KBM-7 (cell line): ENCODE measurements around the gene TUBGCP3.
A peak's percentile ranks its signal among the peaks of the same experiment; 100 is the strongest.

Source experiments
- DNase-seq: peaks from one replicate; pipeline ENCODE4 v3.0.0-alpha.2; 2015
- in situ Hi-C: fragments of 300-500 bp; cut with MboI; formaldehyde crosslinking; loops from 2 replicates; pipeline ENCODE4 v1.14.3; 2020; ENCODE audit warnings: low sequenced_read_pairs, low pct_unique_long_range_greater_than_20kb, mixed read lengths

The TUBGCP3 gene

DNA sequence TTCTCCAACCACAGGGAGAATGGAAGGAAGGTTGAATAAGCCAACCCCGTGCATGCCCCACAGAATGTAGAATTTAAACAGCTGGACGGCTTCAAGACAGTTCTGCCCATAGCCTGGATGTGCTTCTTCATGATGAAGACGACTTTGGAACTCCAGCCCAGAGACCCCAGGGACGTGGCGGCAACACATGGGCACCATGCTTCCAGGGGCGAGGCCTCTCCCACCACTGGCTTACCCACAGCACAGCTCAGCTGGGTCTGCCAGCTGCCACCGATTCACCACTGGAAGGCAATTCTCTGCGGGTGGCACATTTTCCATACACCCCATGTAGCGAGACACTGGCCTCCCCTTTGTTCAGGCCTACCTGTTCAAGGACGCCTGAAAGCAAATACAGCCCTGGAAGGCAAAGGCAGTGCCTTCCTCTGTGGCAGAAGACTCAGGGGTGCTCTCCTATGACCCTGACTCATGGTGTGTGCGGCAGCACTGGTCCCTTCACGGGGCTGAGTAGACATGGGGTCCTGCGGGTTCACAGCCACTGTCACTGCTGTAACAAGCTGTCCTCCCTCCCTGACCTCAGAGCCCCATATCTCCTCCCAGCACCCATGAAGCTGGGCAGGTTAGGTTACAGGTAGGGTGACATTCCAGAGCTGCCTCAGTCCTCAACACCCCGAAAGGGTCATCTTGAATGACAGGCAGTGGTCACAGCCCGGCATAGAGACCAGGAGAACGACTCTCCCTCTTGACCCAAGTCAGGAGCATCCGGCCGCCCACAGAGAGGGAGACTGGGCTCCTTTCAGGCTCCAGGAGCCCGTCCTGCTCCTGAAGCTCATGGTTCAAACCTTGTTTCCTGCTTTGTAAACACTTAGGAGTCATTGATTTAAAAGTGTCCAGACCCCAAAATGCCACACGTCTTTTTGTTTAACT lies 139.1 kb downstream of the TUBGCP3 start:
- no peak for DNase-seq
- in situ Hi-C loops: no loop called here

DNA sequence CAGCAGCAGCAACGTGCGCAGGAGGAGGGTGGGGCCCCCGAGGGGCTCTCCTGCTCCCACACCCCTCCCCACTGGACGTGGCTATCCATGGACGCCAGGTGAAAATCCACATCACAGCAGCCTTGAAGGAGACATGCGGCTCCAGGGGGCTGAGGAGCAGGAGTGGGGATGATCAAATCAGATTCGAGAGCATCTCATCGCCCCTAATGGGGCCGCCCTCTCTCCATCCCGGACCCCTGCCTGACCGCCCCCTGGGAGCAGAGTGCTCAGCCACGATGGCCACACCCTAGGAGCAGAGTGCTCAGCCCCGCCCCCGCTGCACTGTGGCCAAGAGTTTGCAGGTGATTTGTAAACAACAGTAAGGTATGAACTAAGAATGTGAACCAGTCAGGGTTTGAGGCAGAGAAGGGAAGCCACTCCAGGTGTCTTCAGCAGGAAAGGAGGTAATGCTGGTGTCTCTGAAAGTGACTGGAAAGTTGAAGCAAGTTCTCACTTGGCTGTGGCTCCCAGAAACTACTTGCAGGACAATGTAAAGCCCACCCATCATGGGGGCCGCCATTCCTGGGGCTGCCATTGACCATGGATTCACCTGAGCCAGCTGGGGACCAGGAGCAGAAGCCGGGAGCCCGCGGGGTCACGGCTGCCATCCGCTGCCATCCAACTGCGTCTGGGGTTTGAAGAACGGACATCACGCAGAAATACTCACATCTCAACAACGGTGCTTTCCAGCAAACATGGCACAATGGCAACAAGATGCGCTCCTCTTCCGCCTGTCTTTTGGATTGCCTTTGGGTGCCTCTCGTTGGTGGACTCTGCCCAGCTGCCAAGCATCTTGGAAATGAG lies 140.0 kb downstream of the TUBGCP3 start:
- in situ Hi-C loops: no loop called here
- no peak for DNase-seq

DNA sequence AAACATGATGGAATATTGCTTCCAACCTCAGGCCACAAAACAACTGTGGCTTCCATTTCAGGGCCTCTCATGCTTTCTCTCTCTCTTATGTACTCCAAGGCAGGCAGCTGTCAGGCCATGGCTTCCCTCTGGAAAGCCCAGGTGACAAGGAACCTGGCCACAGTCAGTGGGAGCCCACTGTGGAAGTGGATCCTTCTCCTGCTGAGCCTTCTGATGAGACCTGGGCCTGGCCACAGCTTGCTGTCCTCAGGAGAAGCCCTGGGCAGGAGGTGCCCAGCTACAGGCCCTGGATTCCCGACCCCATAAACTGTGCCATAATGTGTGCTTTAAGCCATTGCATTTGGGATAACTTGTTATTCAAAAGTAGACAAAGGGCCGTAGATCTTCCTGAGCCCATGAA lies 140.6 kb downstream of the TUBGCP3 start:
- in situ Hi-C loops: no loop called here
- DNase-seq: no peak

DNA sequence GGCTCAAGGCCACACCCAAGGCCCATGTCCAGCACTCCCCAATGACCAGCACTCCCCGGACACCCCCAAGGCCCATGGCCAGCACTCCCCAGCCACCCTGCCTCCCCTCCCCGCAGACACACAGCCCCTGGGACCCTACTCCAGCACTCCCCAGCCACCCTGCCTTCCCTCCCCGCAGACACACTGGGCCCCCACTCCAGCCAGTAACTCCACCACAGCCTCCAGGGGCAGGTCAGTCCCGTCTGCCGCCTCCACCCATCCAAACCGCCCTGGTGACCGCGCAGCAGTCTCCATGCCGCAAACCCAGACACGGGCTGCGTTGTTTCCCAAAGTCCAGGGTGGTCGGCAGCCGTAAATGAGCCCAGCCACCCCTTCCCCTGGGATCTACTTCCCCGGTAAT lies 141.1 kb downstream of the TUBGCP3 start:
- DNase-seq: no peak
- in situ Hi-C loops: no loop called here

DNA sequence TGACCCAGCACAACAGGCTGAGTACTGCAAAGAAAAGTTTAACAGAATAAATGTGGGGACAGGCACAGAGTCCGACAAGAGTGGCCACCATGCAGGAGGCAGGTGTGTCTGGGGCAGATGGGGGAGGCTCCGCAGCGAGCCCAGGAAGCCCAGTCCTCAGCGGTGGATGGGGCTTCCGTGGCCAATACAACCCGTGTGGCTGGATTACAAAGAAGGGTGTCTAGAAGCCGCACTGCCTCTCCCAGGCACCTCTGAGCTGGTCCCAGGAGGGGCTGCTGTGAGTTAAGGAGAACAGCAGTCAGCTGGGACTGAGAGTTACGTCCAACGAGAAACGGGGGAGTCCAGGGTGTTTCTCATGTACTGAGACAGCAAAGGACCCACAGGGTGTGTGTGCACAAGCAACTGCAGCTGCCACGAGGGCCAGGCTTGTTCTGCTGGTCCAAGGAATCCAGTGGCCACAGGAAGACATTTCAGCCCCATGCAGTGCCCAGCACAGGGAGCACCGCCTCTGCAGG lies 141.5 kb downstream of the TUBGCP3 start:
- in situ Hi-C loops: no loop called here
- DNase-seq: no peak

DNA sequence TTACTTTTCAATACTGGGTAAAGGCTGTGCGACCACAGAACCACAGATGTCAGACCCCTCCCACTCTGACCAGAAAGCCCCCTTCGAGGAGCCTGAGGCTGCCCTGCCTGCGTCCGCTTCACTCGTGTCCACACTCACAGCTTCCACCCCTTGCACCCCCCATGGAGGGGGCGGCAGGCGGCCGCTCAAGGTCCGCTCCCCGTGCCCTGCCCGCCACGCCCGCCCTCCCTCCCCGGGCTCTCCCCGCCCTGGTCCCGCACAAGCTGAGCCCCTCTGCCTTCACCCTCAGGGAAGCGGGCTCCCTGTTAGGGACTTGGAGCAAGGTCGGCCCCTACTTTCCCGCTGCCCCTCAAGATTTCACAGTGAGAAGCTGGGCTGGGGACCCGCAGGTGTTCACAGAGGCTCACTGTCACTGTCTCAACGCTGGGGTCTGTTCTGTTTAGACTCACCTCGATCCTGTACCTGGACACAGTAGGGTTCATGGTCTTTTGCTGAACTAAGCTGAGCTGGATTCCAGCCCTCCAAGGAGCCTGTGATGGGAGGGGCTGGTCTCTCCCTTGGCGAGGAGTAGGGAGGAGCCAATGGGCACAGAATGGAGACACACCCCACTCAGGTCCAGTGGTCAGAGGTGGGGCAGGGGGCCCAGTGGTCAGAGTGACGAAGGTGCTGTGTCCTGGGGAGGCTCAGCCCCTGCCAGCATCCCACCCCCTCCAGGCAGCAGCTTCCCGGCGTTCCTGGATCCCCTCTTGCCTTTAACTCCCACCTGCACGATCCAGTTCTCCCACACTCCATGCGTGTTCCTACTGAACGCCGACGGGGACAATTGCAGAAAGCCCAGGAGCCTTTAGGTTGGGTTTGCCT lies 142.3 kb downstream of the TUBGCP3 start:
- no peak for DNase-seq
- in situ Hi-C loops: no loop called here

DNA sequence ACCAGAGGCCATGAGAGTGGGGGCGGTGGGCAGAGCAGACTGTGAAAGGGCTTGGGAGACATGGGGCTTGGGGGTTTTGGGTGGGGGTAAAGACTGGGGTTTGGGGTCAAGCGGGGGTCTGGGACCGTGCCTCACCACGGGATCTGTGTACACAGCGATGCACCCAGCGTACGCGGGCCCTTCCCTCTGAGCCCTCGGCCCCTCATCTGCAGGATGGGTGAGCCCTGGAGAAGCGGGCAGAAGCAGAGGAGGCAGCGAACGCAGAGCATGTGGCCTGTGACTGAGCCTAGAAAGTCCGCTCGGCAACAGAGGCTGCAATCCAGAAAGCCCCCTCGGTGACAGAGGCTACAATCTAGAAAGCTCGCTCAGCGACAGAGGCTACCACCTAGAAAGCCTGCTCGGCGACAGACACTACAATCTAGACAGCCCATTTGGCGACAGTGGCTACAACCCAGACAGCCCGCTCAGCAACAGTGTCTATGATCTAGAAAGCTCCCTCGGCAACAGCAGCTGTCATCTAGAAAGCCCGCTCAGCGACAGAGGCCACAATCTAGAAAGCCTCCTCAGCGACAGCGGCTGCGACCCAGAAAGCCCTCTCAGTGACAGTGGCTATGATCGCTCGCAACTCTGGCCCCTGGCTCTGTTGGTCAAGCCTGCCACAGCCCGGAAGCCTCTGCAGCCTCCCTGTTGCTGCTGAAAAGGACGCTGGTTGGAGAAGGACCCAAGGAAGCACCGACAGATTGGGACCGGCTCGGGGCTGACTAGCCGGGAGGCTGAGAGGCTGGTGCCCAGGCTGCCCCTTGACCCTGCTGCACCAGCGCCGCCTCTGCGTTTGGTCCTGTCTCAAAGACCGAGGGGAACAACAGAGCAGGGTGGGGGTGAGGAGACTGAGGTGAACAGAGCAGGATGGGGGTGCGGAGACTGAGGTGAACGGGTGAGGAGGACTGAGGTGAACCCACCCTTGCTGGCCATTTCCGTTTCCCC lies 143.2 kb downstream of the TUBGCP3 start:
- DNase-seq: no peak
- in situ Hi-C loops: no loop called here

DNA sequence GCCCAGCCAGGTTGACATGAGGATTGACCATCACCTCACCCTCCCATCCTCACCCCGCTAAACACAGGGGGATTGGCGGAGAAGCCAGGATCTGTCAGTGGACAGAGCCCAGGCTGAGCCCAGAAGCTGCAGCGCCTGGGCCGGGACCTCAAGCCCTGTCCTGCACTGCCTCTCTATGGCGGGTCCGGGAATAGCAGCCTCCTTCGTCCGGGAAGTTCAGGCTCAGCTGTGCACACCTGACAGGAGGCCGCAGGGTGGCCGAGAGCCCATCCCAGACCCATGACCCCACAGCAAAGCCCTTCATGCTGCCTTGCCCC lies 144.0 kb downstream of the TUBGCP3 start:
- peak; percentile 65 for DNase-seq
- in situ Hi-C loops: no loop called here

DNA sequence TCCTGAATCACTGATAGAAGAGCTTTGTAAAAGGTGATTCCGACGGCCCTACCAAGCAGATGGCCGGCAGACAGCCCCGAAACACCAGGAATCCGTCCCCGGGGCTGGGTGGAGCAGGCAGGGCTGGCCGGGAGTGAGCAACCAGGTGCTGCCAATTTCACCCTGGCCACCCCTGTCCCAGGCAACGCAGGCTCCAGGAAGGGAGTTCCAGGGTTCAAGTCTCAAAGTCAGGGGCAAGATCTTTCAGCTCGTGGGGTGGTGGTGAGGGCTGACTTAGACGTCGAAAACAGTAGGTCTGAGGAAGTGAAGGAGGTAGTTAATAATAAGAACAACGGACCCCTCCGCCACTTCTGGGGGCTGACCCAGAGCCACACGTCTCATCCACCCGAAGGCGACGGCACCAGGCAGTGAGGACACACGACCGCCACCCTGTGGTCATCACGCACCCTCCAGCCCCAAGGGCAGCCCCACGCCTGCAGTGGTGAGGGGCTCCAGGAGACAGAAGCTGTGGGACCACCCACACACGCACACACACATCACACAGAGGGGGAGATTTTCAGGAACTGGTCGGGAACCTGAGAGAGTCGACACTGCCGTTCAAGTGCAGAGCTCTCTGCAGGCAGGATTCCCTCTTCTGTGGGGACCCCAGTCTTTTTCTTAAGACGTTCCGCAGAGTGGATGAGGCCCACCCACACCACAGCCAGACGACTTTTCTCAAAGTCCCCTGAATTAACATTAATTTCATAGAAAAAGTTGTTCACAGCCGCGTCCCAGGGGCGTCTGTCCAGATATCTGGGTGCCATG lies 144.6 kb downstream of the TUBGCP3 start:
- DNase-seq: peak; percentile 18
- in situ Hi-C loops: no loop called here

DNA sequence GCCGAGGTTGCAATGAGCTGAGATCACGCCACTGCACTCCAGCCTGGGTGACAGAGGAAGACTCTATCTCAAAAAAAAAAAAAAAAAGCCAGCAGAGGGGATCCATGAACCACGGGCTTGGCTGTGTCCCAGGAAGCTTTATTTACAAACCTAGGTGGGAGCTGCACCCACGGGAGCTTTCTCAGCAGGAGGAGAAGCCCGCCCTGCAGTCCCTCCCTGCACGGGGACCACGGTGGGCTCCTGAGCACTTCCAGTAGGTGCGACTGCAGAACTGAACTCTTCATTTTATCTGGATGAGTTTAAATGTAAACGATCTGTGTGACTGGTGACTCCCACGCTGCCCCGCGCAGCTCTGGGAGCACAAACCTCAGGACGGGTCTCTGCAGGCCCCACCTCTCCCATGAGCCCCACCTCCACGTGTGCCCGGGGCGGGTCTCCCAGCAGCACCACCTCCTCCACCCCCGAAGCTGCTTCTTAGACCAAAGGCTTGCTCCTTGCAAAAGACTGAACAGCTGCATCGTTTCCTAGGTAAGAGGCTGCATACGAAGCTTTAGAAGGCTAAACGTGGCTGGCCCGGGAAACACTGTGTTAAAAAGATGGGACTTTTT lies 145.4 kb downstream of the TUBGCP3 start:
- in situ Hi-C loops: no loop called here
- peak; percentile 9 for DNase-seq

DNA sequence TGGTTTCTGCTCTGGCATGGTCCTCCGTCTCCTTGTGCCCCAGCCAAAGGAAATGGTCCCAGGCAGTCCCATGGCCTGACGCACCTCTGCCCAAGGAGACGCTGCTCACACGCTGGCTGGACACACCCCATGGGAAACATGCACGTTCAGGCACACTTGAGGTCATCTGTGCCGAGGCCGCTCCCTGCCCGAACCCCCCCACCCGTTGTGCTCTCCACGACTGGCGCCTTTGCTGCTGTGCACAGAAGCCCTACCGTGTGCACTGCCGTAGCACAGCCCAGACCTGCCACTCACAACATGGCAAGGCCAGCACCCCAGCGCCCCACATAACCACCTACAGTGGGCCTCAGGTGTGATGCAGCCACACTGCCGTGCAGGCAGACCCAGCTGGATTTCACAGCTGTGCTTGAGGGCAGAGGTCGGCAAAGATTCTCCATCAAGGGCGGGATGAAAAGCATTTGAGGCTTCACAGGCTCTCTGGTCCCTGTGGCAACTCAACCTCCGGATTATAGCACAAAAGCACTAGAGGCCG lies 146.1 kb downstream of the TUBGCP3 start:
- no peak for DNase-seq
- in situ Hi-C loops: no loop called here

DNA sequence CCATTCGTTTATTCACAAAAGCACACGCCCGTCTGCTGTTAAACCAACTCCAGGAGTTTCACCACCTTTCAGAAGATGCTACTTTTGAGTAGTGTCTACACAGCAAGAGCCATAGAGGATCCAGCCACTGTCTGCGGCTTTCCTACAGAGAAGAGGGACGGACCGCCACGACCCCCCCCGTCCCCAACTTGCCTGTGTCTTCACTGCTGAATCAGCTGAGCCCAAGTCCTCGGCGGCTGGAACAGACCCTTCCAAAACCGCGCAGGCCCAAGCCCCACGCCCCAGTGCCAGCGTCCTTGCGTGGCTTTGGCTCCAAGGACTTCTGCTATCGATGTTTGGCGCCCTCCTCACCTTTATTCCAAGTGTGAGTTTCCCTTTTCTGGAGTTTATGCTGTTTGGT lies 146.7 kb downstream of the TUBGCP3 start:
- DNase-seq: no peak
- in situ Hi-C loops: no loop called here

DNA sequence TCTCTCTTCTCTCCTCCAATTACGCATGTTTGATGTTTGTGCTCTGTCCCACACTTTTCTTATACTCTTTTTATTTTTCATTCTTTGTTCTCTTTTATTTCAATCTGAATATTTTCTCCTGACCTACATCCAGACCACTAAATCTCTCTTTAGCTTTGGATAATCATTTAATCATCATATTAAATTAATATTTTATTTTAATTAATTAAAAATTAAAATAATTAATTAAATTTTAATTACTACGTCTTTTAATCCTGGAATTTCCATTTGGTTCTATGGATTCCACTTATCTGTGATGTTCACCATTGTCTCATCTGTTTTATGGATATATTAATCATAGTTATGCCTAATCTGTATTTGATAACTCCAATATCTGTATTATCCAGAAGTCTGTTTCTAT lies 149.4 kb downstream of the TUBGCP3 start:
- in situ Hi-C loops: no loop called here
- DNase-seq: no peak

DNA sequence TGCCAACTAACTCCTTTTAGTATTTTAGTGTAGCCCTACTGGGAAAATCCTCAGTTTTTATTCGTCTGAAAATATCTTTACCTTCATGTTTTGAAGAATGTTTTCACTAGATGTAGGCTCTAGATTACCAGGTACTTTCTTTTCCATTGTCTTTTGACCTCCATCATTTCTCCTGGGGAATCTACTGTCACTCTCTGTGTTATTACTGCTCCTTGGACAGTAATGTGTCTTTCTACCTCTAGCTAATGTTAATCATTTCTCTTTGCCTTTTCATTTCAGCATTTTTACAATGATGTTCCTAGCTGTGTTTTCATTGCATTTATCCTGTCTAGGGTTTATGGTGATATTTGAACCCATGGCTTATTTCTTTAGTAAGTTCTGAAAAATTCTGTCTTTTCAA lies 149.9 kb downstream of the TUBGCP3 start:
- DNase-seq: no peak
- in situ Hi-C loops: no loop called here

DNA sequence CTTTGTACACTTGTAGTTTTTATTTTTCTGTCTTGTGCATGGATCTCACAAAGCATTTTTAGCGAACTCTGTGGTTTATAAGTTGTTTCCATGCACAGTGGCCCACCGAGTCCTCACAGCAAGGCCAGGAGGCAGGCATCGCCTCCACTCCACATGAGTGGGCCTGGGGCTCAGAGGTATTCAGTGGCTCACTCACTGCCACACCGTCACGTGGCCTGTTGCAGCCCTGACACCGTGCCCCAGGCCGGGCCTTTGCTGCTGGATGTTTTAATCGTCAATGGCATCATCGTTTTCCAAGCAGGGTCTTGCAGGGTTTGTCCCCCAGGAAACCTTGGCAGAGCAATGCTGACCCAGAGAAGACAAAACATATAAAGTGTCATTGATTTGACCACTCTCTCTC lies 152.0 kb downstream of the TUBGCP3 start:
- DNase-seq: no peak
- in situ Hi-C loops: no loop called here
